Pancreas (tissue), 10 donors: Measurements from ENCODE around the gene SLC2A4. TPM values are rescaled to one million over a fixed set of nuclear protein-coding genes. Genes with fewer than 3 reads are reported as not detected.

Experiments used
- ATAC-seq, 4 donors: fragments of 200-7000 bp; cut with Tn5 transposase; one replicate each; pipeline versions ENCODE4 v1.8.0 to v1.9.1; 2020; ENCODE audit warnings: mild to moderate bottlenecking in 4 of 4, moderate library complexity in 4 of 4
- DNase-seq, 6 donors: peaks; one replicate each; pipeline ENCODE4 v3.0.0-alpha.2; 2020
- FAIRE-seq: peaks from 2 replicates; lab custom pipeline; 2012; peaks lifted over from hg19 to GRCh38; lab: Jason Lieb, UNC
- H3K27ac ChIP-seq, 4 donors: fragments of 200-600 bp; sonication (generic); 1 replicate in 3 of 4; 2 replicates in 1 of 4; pipeline versions ENCODE4 v1.5.0 to v1.8.0; 2020
- H3K27me3 ChIP-seq, 4 donors: fragments of 200-600 bp; one replicate each; pipeline ENCODE4 v1.8.0; 2021
- H3K36me3 ChIP-seq, 3 donors: fragments of 200-600 bp; sonication (generic) in 1 of 3; one replicate each; pipeline versions ENCODE4 v1.5.0 to v1.8.0; 2020 to 2021
- H3K4me1 ChIP-seq, 3 donors: fragments of 200-600 bp; one replicate each; pipeline ENCODE4 v1.8.0; 2021
- H3K4me3 ChIP-seq, 4 donors: fragments of 200-600 bp; sonication (generic) in 2 of 4; one replicate each; pipeline versions ENCODE4 v1.5.0 to v1.8.0; 2020 to 2021
- H3K9me3 ChIP-seq, 4 donors: fragments of 200-600 bp; one replicate each; pipeline ENCODE4 v1.8.0; 2021
- WGBS, 2 donors: extraction: QIAGEN DNeasy Blood & Tissue Kit; methylation state at CpG; one replicate each; pipeline ENCODE4 v1.1.7; 2013; 5-methylcytosine and 5-hydroxymethylcytosine counted together
- intact Hi-C, 3 donors: fragments of 100-400 bp; cut with DNase I; formaldehyde crosslinking; loops; one replicate each; pipeline versions ENCODE4 v1.11.1 to v1.14.2; 2022
- polyA plus RNA-seq, 2 donors: library from polyadenylated mRNA; stranded (reverse); fragments of 200-250 nt; gene quantifications; one replicate each; pipeline ENCODE4 v1.2.3, GENCODE V29; 2013
- total RNA-seq, 6 donors: library from RNA; stranded (reverse); fragmentation: NEBNext Ultra II Directional in 4 of 6; extraction: Animal tissue kit (Norgen Biotek cat#: 25700) in 4 of 6; gene quantifications; one replicate each; pipeline versions ENCODE4 v1.2.1 to v1.2.4, GENCODE V29; 2021 to 2023
- TF ChIP-seq, protein P1 (sequence below), 4 donors: fragments of 200-600 bp; sonication (generic) in 3 of 4; IDR thresholded peaks; one replicate each; pipeline versions ENCODE4 v1.5.0 to v1.8.0; 2021; ENCODE audit warnings: antibody characterized with exemption in 4 of 4
- donor health status: healthy with polysubstance abuse.
- donor health status: DM: no; HTN: no; CAD: no; lungs with moderate emphysema.
- donor health status: DM: no; HTN: no; CAD: no.
- donor health status: control.
- donor health status: control.
- donor health status: Bipolar disorder and iron deficiency.
- donor health status: DM: yes; HTN: yes; CAD: no.
- donor health status: DM: no; HTN: no; CAD: no.
- donor health status: DM: no; HTN: no; CAD: no.
- donor health status: DM: yes; HTN: yes; CAD: no.

The SLC2A4 gene
- total and polyA plus RNA-seq, 8 donors, result 0.16 to 1.8 (median 0.60) TPM

DNA sequence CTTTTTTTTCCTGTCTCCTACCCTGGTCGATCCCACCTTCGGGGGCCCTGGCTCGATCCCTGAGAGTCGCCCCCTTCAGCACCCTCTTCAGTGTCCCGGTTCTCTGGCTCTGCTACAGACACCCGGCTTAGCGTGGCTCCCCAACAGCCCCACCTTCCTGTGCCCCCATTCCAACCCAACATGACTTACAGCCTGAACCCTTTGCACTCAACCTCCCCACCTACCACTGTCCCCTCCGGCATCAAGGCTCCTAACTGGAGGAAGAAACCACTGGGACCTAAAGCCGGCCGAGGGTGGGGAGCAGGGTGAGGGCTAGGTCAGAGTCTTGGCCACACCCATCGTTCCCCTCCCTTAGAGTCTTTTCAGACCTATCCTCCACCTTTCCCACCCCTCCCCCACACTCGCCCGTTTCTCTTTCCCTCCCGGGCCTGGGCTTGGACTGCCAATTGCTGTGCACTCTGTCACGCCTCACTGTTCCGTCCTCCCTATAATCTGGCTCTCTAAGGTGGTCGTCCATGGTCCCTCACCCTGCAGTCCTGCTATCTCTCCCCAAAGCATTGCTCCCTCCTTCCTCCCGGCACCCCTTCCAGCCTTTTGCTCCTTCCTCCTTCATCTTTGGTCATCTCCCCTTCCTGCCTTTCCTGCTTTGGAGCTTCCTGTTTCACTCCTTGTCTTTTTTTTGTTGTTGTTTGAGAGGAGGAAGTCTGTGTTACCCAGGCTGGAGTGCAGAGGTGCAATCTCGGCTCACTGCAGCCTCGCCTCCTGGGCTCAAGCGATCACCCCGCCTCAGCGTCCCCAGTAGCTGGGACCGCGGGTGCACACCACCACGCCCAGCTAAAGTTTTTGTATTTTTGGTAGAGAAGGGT, 18.4 kb upstream of the SLC2A4 start:
- TF ChIP-seq, protein P1, sequence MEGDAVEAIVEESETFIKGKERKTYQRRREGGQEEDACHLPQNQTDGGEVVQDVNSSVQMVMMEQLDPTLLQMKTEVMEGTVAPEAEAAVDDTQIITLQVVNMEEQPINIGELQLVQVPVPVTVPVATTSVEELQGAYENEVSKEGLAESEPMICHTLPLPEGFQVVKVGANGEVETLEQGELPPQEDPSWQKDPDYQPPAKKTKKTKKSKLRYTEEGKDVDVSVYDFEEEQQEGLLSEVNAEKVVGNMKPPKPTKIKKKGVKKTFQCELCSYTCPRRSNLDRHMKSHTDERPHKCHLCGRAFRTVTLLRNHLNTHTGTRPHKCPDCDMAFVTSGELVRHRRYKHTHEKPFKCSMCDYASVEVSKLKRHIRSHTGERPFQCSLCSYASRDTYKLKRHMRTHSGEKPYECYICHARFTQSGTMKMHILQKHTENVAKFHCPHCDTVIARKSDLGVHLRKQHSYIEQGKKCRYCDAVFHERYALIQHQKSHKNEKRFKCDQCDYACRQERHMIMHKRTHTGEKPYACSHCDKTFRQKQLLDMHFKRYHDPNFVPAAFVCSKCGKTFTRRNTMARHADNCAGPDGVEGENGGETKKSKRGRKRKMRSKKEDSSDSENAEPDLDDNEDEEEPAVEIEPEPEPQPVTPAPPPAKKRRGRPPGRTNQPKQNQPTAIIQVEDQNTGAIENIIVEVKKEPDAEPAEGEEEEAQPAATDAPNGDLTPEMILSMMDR (IDR thresholded peaks at IDR 0.05), result no peak
- H3K4me3 ChIP-seq, result peak overlapping the region; percentile 50 to 83 (median 74)
- no peaks in the 10 kb centered on the region for H3K36me3 ChIP-seq
- WGBS, 2 donors, result 11% methylated on average over 26 of the region's 26 CpGs
- DNase-seq, result peak; percentile 67 to 84 (median 78)
- peak overlapping the region; percentile 97 to 99 (median 98) for H3K27ac ChIP-seq
- intact Hi-C loops, result loop anchor here in 1 of 3 donors (10.0 kb wide), 1 partner anchor 52 kb away; the partner anchor contains the start of gene GPS2
- peaks cover 0 to 9% (median 6%) of the 10 kb centered on the region in 3 donors for H3K4me1 ChIP-seq
- FAIRE-seq, result no peak
- ATAC-seq, result peak; percentile 12 to 55 (median 38)
- no peaks in the 10 kb centered on the region for H3K9me3 ChIP-seq
- no peaks in the 10 kb centered on the region for H3K27me3 ChIP-seq

DNA sequence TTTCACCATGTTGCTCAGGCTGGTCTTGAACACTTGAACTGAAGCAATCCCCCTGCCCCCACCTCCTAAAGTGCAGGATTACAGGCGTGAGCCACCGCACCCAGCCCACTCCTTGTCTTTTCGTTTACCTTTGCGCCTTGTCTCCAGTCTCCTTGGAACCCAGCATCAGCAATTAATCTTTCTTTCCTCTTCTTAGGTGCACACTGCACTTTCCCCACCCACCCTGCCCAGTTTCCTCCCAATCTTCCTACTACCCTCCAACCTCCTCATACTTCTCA, 17.8 kb upstream of the SLC2A4 start:
- DNase-seq (no peak), ATAC-seq (no peak), FAIRE-seq (no peak)
- Histone ChIP-seq H3K36me3 (no peaks in the 10 kb centered on the region), H3K4me3 (peak overlapping the region in 2 of 4 donors; percentile 68 to 81), H3K27ac (peak overlapping the region in 3 of 4 donors; percentile 97 to 99 (median 99)), H3K9me3 (no peaks in the 10 kb centered on the region), H3K27me3 (no peaks in the 10 kb centered on the region), H3K4me1 (peaks cover 0 to 8% (median 6%) of the 10 kb centered on the region in 3 donors)
- TF ChIP-seq, protein P1 (IDR thresholded peaks at IDR 0.05), result no peak
- WGBS, 2 donors, result 56 to 63% methylated on average over 4 of the region's 4 CpGs
- intact Hi-C loops, result loop anchor here in 1 of 3 donors (10.0 kb wide), 1 partner anchor 51 kb away; the partner anchor contains the start of gene GPS2

DNA sequence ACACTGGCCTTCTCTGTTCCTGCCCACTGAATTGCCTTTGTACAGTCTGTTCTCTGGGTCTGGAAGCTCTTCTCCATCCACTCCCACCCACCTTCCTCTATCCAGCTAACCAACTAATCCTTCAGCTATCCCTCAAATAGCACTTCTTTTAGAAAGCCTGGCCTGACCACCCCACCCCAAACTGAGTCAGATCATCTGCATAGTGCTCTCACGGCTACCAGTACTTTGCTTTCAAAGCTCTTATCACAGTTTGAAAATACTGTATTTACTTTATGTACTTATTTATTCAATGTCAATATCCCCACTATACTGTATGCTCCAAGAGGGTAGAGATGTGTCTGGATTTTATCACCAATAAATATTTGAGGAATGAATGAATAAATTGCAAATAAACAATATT, 14.7 kb upstream of the SLC2A4 start:
- FAIRE-seq, result no peak
- 24 to 32% methylated on average over 1 of the region's 1 CpG for WGBS, 2 donors

DNA sequence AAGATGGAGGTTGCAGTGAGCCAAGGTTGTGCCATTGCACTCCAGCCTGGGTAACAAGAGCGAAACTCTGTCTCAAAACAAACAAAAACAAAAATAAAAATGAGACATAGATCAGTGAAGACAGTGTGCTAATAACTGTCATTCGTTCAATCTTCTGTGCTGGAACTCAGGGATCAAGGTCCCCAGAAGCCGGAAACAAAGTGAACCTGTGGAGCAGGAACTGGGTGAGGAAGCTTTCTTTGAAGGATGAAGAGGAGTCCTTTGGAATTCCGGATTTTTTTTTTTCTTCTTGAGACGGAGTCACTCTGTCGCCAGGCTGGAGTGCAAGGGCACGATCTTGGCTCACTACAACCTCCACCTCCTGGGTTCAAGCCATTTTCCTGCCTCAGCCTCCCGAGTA, 2.1 kb upstream of the SLC2A4 start:
- Histone ChIP-seq H3K27ac (no peak overlapping the region), H3K9me3 (no peaks in the 10 kb centered on the region), H3K4me3 (no peak overlapping the region), H3K4me1 (peaks cover 5 to 14% (median 9%) of the 10 kb centered on the region in 3 donors), H3K36me3 (no peaks in the 10 kb centered on the region), H3K27me3 (no peaks in the 10 kb centered on the region)
- 76 to 80% methylated on average over 8 of the region's 8 CpGs for WGBS, 2 donors
- ATAC-seq, result no peak
- no peak for FAIRE-seq
- DNase-seq, result no peak
- TF ChIP-seq, protein P1 (IDR thresholded peaks at IDR 0.05), result no peak
- intact Hi-C loops, result loop anchor here in 1 of 3 donors (5.0 kb wide), 1 partner anchor 68 kb away; no protein-coding TSS in a partner anchor

More for the DNA sequence above, 14.7 kb upstream of the SLC2A4 start:
- H3K4me3 ChIP-seq, result no peak overlapping the region
- no peak for ATAC-seq
- no peak for DNase-seq
- TF ChIP-seq, protein P1 (IDR thresholded peaks at IDR 0.05), result no peak
- no peaks in the 10 kb centered on the region for H3K9me3 ChIP-seq
- intact Hi-C loops, result loop anchor here in 1 of 3 donors (10.0 kb wide), 1 partner anchor 48 kb away; the partner anchor contains the start of gene GPS2
- no peaks in the 10 kb centered on the region for H3K27me3 ChIP-seq
- no peaks in the 10 kb centered on the region for H3K36me3 ChIP-seq
- no peaks in the 10 kb centered on the region for H3K4me1 ChIP-seq
- H3K27ac ChIP-seq, result no peak overlapping the region
